Right lobe of liver (tissue), 6 donors: ENCODE data around the gene PXDN. TPM values are rescaled to one million over a fixed set of nuclear protein-coding genes. Genes with fewer than 3 reads are reported as not detected.
A peak's percentile ranks its signal among the peaks of the same experiment; 100 is the strongest.

Experiments used
- ATAC-seq, 4 donors: fragments of 200-7000 bp; cut with Tn5 transposase; one replicate each; pipeline ENCODE4 v1.9.1; 2020; ENCODE audit warnings: mild to moderate bottlenecking in 4 of 4, moderate library complexity in 4 of 4
- DNase-seq, 3 donors: peaks; one replicate each; pipeline ENCODE4 v3.0.0-alpha.2; 2020
- H3K27ac ChIP-seq, 3 donors: fragments of 200-600 bp; one replicate each; pipeline ENCODE4 v1.8.0; 2022
- H3K27me3 ChIP-seq, 2 donors: fragments of 200-600 bp; one replicate each; pipeline ENCODE4 v1.8.0; 2022
- H3K36me3 ChIP-seq, 4 donors: fragments of 200-600 bp; sonication (generic) in 1 of 4; one replicate each; pipeline versions ENCODE4 v1.5.1 to v1.8.0; 2017 to 2022; ENCODE audit warnings: control low read depth in 1 of 4
- H3K4me1 ChIP-seq, 4 donors: fragments of 200-600 bp; sonication (generic) in 1 of 4; one replicate each; pipeline versions ENCODE4 v1.5.1 to v1.8.0; 2017 to 2022; ENCODE audit warnings: control low read depth in 1 of 4
- H3K4me3 ChIP-seq, 3 donors: fragments of 200-600 bp; one replicate each; pipeline ENCODE4 v1.8.0; 2022
- H3K9me3 ChIP-seq, 4 donors: fragments of 200-600 bp; sonication (generic) in 1 of 4; one replicate each; pipeline versions ENCODE4 v1.5.1 to v1.8.0; 2017 to 2022; ENCODE audit warnings: control low read depth in 1 of 4
- POLR2A ChIP-seq: fragments of 450-650 bp; IDR thresholded peaks from one replicate; pipeline ENCODE4 v1.6.1; 2017; ENCODE audit warnings: antibody characterized with exemption, mild to moderate bottlenecking
- WGBS: methylation state at CpG from one replicate; pipeline ENCODE4 v1.1.6; 2018; ENCODE audit warnings: low coverage, low lambda C conversion rate; ENCODE audit not compliant: insufficient coverage; ENCODE audit errors: missing lambda C conversion rate; 5-methylcytosine and 5-hydroxymethylcytosine counted together
- intact Hi-C, 2 donors: fragments of 100-400 bp; cut with DNase I; formaldehyde crosslinking; loops; one replicate each; pipeline versions ENCODE4 v1.11.2 to v1.14.1; 2022
- total RNA-seq, 6 experiments: library from RNA; depleted of rRNA in 2 of 6; stranded (reverse); fragments of >200 nt in 2 of 6; fragmentation: NEBNext Ultra II Directional in 3 of 6; extraction: Animal tissue kit (Norgen Biotek cat#: 25700) in 3 of 6; gene quantifications; one replicate each; pipeline versions ENCODE4 v1.1.0 to v1.2.4, GENCODE V29; 2016 to 2023
- TF ChIP-seq, protein P1 (sequence below), 4 donors: fragments of 200-600 bp in 3 of 4; fragments of 450-650 bp in 1 of 4; IDR thresholded peaks; one replicate each; pipeline versions ENCODE4 v1.5.1 to v1.8.0; 2016 to 2022; ENCODE audit warnings: antibody characterized with exemption in 4 of 4, mild to moderate bottlenecking in 2 of 4
- donor health status: DM: no; HTN: yes; CAD: no.
- donor health status: DM: no; HTN: no; CAD: no.
- donor health status: DM: no; HTN: no; CAD: no.
- donor health status: DM: no; HTN: yes; CAD: no.
- donor health status: DM: no; HTN: yes; CAD: no.

PXDN gene
- total RNA-seq, 6 experiments from 2014 or later = 5.5 to 21.0 (median 11.4) TPM

DNA sequence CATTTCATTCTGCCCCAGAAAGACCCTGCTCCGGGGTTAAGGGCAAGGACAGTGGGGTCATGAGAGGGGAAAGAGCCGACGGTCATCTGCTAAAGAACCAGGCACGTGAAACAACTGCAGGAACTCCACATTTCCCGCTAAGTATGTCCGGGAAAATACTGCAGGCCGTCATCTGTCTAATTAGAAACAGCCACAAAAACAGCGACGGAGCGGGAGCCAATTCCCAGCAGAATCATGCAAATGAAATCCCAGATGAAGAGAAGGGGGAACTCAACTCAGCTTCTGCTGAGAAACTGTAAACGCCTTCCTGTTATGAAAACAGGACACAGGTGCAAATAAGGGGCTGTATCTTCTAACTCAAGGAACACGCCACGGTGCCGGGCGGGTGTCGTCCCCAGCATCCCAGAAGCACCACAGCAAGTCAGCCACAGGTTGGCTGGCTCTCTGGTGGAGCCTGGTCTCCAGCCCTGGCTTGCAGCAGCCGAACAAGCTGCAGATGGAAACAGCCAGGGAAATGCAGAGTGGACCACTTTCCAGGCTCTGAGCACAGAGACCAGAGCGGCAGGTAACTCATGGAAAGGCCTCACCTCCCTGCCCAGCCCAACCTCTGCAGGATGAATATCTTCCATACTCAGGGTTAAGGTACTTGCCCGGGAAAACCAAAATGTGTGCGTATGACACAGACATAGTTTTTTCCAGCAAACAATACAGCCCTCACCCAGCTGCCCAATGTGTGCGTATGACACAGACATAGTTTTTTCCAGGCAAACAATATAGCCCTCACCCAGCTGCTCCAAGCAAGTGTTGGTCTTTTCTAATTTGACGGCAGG is 28.9 kb downstream of the PXDN start:
- ATAC-seq = peak; percentile 54 to 67 (median 60)
- Histone ChIP-seq H3K4me3 (no peak overlapping the region), H3K4me1 (no peaks in the 10 kb centered on the region), H3K9me3 (no peaks in the 10 kb centered on the region), H3K36me3 (no peaks in the 10 kb centered on the region), H3K27ac (peak overlapping the region in 2 of 3 donors; percentile 29 to 43), H3K27me3 (no peaks in the 10 kb centered on the region)
- WGBS = 45% methylated on average over 17 of the region's 22 CpGs
- intact Hi-C loops = no loop called here
- TF ChIP-seq, protein P1, sequence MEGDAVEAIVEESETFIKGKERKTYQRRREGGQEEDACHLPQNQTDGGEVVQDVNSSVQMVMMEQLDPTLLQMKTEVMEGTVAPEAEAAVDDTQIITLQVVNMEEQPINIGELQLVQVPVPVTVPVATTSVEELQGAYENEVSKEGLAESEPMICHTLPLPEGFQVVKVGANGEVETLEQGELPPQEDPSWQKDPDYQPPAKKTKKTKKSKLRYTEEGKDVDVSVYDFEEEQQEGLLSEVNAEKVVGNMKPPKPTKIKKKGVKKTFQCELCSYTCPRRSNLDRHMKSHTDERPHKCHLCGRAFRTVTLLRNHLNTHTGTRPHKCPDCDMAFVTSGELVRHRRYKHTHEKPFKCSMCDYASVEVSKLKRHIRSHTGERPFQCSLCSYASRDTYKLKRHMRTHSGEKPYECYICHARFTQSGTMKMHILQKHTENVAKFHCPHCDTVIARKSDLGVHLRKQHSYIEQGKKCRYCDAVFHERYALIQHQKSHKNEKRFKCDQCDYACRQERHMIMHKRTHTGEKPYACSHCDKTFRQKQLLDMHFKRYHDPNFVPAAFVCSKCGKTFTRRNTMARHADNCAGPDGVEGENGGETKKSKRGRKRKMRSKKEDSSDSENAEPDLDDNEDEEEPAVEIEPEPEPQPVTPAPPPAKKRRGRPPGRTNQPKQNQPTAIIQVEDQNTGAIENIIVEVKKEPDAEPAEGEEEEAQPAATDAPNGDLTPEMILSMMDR (IDR thresholded peaks at IDR 0.05) = no peak
- TF ChIP-seq POLR2A = no peak
- peak in 2 of 3 donors; percentile 28 to 41 for DNase-seq

DNA sequence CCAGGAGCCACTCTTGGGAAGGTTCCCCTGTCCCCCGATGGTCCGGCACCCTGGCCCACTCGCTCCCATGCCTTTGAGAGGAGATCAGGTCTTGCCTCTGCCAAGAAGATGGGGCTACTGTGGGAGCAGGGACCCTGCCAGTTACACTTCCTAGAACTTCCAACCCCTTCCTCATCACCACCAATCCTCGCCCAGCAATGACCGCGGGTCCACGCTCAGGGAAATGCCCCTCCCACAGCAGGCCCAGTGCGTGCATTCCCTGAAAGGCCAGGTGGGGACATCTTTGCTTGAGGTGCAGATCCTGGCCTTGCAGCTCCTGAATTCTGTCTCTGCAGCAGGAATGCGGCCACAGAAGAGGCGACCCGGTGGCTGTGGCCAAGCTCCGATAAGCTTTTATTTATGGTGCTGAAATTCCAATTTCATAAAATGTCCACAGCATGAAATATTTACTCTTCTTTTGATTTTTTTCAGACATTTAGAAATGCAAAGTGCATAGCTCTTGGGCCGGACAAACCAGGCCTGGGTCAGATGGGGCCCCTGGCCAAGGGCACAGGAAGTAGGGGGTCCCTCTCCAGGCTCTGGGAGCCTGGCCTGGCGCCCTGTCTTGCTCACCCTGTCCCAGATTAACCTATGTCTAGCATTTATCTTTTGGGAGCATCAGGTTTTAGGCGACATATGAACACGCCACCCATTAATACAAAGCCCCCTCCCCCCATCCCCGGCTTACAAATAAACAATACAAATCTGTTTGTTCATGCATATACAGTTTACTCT is 29.8 kb downstream of the PXDN start:
- DNase-seq (peak in 1 of 3 donors; percentile 27), ATAC-seq (peak in 1 of 4 donors; percentile 17)
- no peaks in the 10 kb centered on the region for H3K9me3 ChIP-seq
- H3K36me3 ChIP-seq = no peaks in the 10 kb centered on the region
- no peaks in the 10 kb centered on the region for H3K4me1 ChIP-seq
- no peak overlapping the region for H3K4me3 ChIP-seq
- 62% methylated on average over 14 of the region's 17 CpGs for WGBS
- TF ChIP-seq, protein P1 (IDR thresholded peaks at IDR 0.05) = no peak
- no peak for TF ChIP-seq POLR2A
- H3K27ac ChIP-seq = no peak overlapping the region
- no peaks in the 10 kb centered on the region for H3K27me3 ChIP-seq
- intact Hi-C loops = no loop called here

DNA sequence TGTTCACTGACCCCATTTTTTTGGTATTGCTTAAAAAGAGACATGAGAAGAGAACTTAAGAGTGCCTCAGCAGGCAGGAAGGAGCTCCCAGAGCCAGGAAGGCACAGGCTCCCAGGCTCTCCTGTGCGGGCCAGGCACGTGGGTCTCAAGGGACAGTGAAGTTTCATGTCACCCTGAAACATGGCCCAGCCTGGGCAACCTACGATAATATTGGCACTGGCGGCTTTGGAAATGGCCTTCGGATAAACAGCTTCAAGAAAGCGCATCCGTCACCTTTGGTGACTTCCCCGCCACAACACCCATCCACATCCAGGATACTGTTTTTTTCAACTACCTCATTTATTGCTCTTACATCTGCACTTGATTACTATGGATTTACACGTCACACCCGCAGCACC is 30.5 kb downstream of the PXDN start:
- Histone ChIP-seq H3K4me3 (no peak overlapping the region), H3K27me3 (no peaks in the 10 kb centered on the region), H3K4me1 (no peaks in the 10 kb centered on the region), H3K9me3 (no peaks in the 10 kb centered on the region), H3K27ac (no peak overlapping the region), H3K36me3 (no peaks in the 10 kb centered on the region)
- peak in 1 of 3 donors; percentile 11 for DNase-seq
- no peak for TF ChIP-seq POLR2A
- TF ChIP-seq, protein P1 (IDR thresholded peaks at IDR 0.05) = no peak
- intact Hi-C loops = no loop called here
- ATAC-seq = no peak
- 61% methylated on average over 8 of the region's 10 CpGs for WGBS

DNA sequence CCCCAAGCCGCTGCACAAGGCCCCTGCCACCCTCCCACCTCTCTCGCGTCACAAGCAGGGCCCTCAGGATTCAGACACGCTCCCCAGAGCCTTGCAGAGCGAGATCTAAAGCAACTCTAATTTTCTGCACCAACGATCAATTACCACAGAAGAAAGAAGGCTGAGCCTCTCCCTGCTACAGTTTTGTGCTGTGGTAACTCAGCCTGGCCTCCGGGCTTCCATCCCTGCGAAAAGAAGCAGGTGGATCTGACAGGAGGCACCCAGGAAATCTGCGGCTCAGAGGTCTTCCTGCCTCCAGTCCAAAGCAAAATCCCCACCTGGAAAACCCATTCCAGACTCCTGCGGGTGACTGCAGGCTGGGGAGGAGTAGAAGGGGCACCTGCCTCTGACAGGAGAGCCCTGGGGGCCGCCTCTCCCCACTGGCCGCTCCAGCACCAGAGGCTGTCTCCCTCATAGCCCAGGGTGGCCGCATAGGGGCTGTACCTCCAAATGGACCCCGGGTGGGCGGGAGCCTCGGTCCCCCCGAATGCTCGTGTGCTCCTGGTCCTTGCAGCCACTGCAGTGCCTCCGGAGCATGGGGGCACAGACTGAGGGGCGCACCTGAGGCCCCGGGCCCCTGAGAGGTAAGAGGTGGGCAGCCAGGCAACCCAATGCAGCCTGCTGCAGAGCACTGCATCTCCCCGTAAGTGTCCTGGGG is 31.0 kb downstream of the PXDN start:
- no peaks in the 10 kb centered on the region for H3K36me3 ChIP-seq
- H3K4me1 ChIP-seq = no peaks in the 10 kb centered on the region
- DNase-seq = peak in 1 of 3 donors; percentile 23
- intact Hi-C loops = no loop called here
- H3K27me3 ChIP-seq = no peaks in the 10 kb centered on the region
- H3K27ac ChIP-seq = no peak overlapping the region
- H3K9me3 ChIP-seq = no peaks in the 10 kb centered on the region
- no peak for ATAC-seq
- H3K4me3 ChIP-seq = no peak overlapping the region
- WGBS = 43% methylated on average over 2 of the region's 22 CpGs
- TF ChIP-seq, protein P1 (IDR thresholded peaks at IDR 0.05) = no peak
- TF ChIP-seq POLR2A = no peak
